HEK293 (cell line): ENCODE data around the gene MED15.

Experiments used
- CTCF ChIA-PET: fragments of 350-600 bp; formaldehyde crosslinking; extraction: SDS; loops from one replicate; lab custom pipeline; 2021; ENCODE audit warnings: antibody characterized with exemption; lab: Yijun Ruan, JAX
- POLR2A ChIA-PET: fragments of 300-600 bp; formaldehyde crosslinking; extraction: SDS; loops from one replicate; lab custom pipeline; 2020; ENCODE audit warnings: antibody characterized with exemption, inconsistent platforms; lab: Yijun Ruan, JAX
- H3K27ac ChIP-seq: fragments of 200-500 bp; sonication (Bioruptor generic); 2 replicates; pipeline ENCODE4 v1.5.1; 2014; ENCODE audit warnings: low read depth, low read length, control low read depth, inconsistent platforms; ENCODE audit errors: extremely low read depth
- H3K36me3 ChIP-seq, 2 experiments: fragments of 200-500 bp in 1 of 2; sonication (Bioruptor generic) in 1 of 2; 1 replicate in 1 of 2; 2 replicates in 1 of 2; pipeline ENCODE4 v1.5.1; 2014 to 2017; ENCODE audit warnings: inconsistent platforms in 2 of 2, low read length in 2 of 2; ENCODE audit not compliant: control insufficient read depth in 2 of 2, insufficient read depth in 1 of 2
- H3K4me1 ChIP-seq: fragments of 200-500 bp; sonication (Bioruptor generic); 2 replicates; pipeline ENCODE4 v1.5.1; 2014; ENCODE audit warnings: mild to moderate bottlenecking, low read length, inconsistent platforms; ENCODE audit not compliant: control insufficient read depth, insufficient read depth
- H3K4me3 ChIP-seq: 2 replicates; pipeline ENCODE4 v1.5.1; 2011; ENCODE audit warnings: low read depth, mild to moderate bottlenecking, control low read depth, low read length, moderate library complexity
- H3K9me3 ChIP-seq: fragments of 200-500 bp; sonication (Bioruptor generic); 2 replicates; pipeline ENCODE4 v1.5.1; 2014; ENCODE audit warnings: low read depth, low read length, inconsistent platforms; ENCODE audit not compliant: control insufficient read depth, insufficient read depth
- GFI1B ChIP-seq: fragments of 450-650 bp; formaldehyde crosslinking; IDR thresholded peaks from 2 replicates; pipeline ENCODE4 v1.5.1; 2016; ENCODE audit warnings: missing biosample characterization, missing genetic modification characterization
- IKZF3 ChIP-seq: fragments of 450-650 bp; IDR thresholded peaks from 2 replicates; pipeline ENCODE4 v1.5.0; 2018; ENCODE audit warnings: missing biosample characterization, mild to moderate bottlenecking, missing genetic modification characterization, moderate library complexity
- MZF1 ChIP-seq: fragments of 450-650 bp; formaldehyde crosslinking; IDR thresholded peaks from 2 replicates; pipeline ENCODE4 v1.5.1; 2017; ENCODE audit warnings: missing biosample characterization, missing genetic modification characterization, borderline replicate concordance
- YY1 ChIP-seq: fragments of 450-650 bp; formaldehyde crosslinking; IDR thresholded peaks from 2 replicates; pipeline ENCODE4 v1.5.1; 2018; ENCODE audit warnings: missing biosample characterization, missing genetic modification characterization
- ZBTB17 ChIP-seq: fragments of 450-650 bp; formaldehyde crosslinking; IDR thresholded peaks from 2 replicates; pipeline ENCODE4 v1.5.1; 2016; ENCODE audit warnings: missing biosample characterization, missing genetic modification characterization
- ZEB2 ChIP-seq: fragments of 450-650 bp; formaldehyde crosslinking; IDR thresholded peaks from 2 replicates; pipeline ENCODE4 v1.5.1; 2016; ENCODE audit warnings: missing biosample characterization, missing genetic modification characterization
- ZNF114 ChIP-seq: fragments of 450-650 bp; formaldehyde crosslinking; IDR thresholded peaks from 2 replicates; pipeline ENCODE4 v1.5.0; 2017; ENCODE audit warnings: missing biosample characterization, missing genetic modification characterization
- ZNF133 ChIP-seq: fragments of 450-650 bp; formaldehyde crosslinking; IDR thresholded peaks from 2 replicates; pipeline ENCODE4 v1.5.1; 2016; ENCODE audit warnings: missing biosample characterization, missing genetic modification characterization
- ZNF155 ChIP-seq: fragments of 450-650 bp; formaldehyde crosslinking; IDR thresholded peaks from 2 replicates; pipeline ENCODE4 v1.5.1; 2016; ENCODE audit warnings: missing biosample characterization, missing genetic modification characterization
- ZNF19 ChIP-seq: fragments of 450-650 bp; formaldehyde crosslinking; IDR thresholded peaks from 2 replicates; pipeline ENCODE4; 2016; ENCODE audit warnings: missing biosample characterization, missing genetic modification characterization, low read depth
- ZNF239 ChIP-seq: fragments of 450-650 bp; formaldehyde crosslinking; IDR thresholded peaks from 2 replicates; pipeline ENCODE4 v1.5.1; 2016; ENCODE audit warnings: missing biosample characterization, missing genetic modification characterization
- ZNF391 ChIP-seq: fragments of 450-650 bp; formaldehyde crosslinking; IDR thresholded peaks from 2 replicates; pipeline ENCODE4 v1.5.1; 2016; ENCODE audit warnings: low read depth, missing biosample characterization, missing genetic modification characterization, borderline replicate concordance
- ZNF473 ChIP-seq: fragments of 450-650 bp; formaldehyde crosslinking; IDR thresholded peaks from 2 replicates; pipeline ENCODE4 v1.5.1; 2017; ENCODE audit warnings: missing biosample characterization, missing genetic modification characterization
- ZNF549 ChIP-seq: fragments of 450-650 bp; IDR thresholded peaks from 2 replicates; pipeline ENCODE4 v1.5.1; 2018; ENCODE audit warnings: missing biosample characterization, missing genetic modification characterization, mild to moderate bottlenecking, inconsistent platforms, moderate library complexity
- ZNF623 ChIP-seq: fragments of 450-650 bp; formaldehyde crosslinking; IDR thresholded peaks from 2 replicates; pipeline ENCODE4 v1.5.1; 2016; ENCODE audit warnings: missing biosample characterization, missing genetic modification characterization
- ZNF660 ChIP-seq: fragments of 450-650 bp; IDR thresholded peaks from 2 replicates; pipeline ENCODE4 v1.5.1; 2018; ENCODE audit warnings: missing biosample characterization, mild to moderate bottlenecking, missing genetic modification characterization
- TF ChIP-seq, protein P1 (sequence below): fragments of 450-650 bp; formaldehyde crosslinking; IDR thresholded peaks from 2 replicates; pipeline ENCODE4 v1.5.1; 2016; ENCODE audit warnings: missing biosample characterization, missing genetic modification characterization, borderline replicate concordance
- TF ChIP-seq, protein P2 (sequence below): fragments of 450-650 bp; formaldehyde crosslinking; IDR thresholded peaks from 2 replicates; pipeline ENCODE4 v1.5.1; 2016; ENCODE audit warnings: missing biosample characterization, missing genetic modification characterization
- TF ChIP-seq, protein P3 (sequence below): fragments of 450-650 bp; formaldehyde crosslinking; optimal IDR thresholded peaks from 2 replicates; pipeline ENCODE3; 2016; ENCODE audit warnings: missing biosample characterization, mild to moderate bottlenecking, missing genetic modification characterization
- TF ChIP-seq, protein P4 (sequence below): fragments of 450-650 bp; formaldehyde crosslinking; IDR thresholded peaks from 2 replicates; pipeline ENCODE4 v1.5.1; 2017; ENCODE audit warnings: missing biosample characterization, missing genetic modification characterization
- TF ChIP-seq, protein P5 (sequence below): fragments of 450-650 bp; formaldehyde crosslinking; conservative IDR thresholded peaks from 2 replicates; pipeline ENCODE4 v1.5.1; 2016; ENCODE audit warnings: low read depth, missing biosample characterization, missing genetic modification characterization
- TF ChIP-seq, protein P6 (sequence below): fragments of 450-650 bp; formaldehyde crosslinking; IDR thresholded peaks from 2 replicates; pipeline ENCODE4 v1.5.1; 2016; ENCODE audit warnings: missing biosample characterization, missing genetic modification characterization

MED15 gene

DNA sequence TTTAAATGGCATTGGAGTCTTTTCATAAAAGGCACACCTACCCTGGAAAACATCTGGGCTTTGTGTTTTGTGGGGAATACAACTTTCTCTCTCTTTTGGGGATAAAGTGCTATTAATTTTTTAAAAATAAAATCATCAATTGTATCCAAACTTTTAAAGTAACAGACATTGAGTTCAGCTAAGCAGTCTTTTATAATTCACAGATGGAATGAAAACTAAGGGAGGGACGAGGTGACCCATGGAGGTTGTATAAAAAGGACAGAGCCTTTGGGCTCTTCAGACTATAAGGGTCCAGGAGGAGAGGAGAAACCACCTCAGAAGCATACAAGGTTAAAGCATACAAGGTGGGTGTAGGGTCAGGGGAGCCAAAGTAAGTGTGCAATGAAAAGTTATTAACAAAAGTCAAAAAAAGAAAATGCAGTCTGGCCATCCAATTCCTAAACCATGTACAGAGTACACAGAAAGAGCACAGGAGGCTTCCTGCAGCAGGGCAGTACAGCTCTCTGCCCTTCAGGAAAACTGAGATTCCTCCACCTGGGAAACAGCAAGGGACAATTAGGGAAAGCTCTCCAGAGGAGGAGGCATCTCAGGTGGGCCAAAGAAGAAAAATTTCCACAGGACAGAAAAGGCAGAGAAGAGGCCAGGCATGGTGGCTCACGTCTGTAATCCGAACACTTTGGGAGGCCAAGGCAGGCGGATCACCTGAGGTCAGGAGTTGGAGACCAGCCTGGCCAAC lies 22.3 kb upstream of the MED15 start:
- CTCF ChIA-PET, result interaction anchor here (0.5 kb wide), 1 partner anchor 80 kb away, joined by 5 read pairs; no protein-coding TSS in a partner anchor
- no peak overlapping the region for H3K4me3 ChIP-seq
- POLR2A ChIA-PET, result interaction anchor here (1.2 kb wide), 1 partner anchor 27 kb away, joined by 4 read pairs; no protein-coding TSS in a partner anchor

DNA sequence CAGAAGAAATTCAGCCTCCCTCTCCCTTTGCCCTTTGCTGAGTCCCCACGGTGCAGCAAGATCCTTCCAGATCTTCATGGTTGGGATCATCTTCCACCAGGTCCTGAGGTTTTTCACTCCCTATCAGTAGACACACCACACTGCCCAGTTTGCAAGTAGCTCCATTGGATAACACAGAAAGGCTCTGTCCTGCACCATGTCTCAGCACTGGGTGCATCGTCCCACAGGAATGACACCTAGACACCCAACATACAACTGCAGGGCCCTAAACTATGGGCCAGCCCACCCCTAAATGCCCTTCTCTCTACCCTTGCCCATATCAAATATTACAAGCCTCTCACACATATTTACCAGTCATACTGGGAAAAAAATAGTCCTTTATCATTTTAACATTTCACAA lies 21.2 kb upstream of the MED15 start:
- ChIA-PET CTCF (interaction anchor here (0.6 to 1.3 kb wide), 2 partner anchors 21 to 78 kb away, joined by 3 to 4 read pairs; partner anchors contain the start of gene MED15), POLR2A (no interaction called here)
- Histone ChIP-seq H3K4me3 (no peak overlapping the region), H3K4me1 (no peaks in the 10 kb centered on the region), H3K9me3 (no peaks in the 10 kb centered on the region), H3K27ac (no peak overlapping the region), H3K36me3 (peaks cover 11 to 72% of the 10 kb centered on the region in 2 experiments; a peak in 2 of 3 replicates)
- TF ChIP-seq, protein P1, sequence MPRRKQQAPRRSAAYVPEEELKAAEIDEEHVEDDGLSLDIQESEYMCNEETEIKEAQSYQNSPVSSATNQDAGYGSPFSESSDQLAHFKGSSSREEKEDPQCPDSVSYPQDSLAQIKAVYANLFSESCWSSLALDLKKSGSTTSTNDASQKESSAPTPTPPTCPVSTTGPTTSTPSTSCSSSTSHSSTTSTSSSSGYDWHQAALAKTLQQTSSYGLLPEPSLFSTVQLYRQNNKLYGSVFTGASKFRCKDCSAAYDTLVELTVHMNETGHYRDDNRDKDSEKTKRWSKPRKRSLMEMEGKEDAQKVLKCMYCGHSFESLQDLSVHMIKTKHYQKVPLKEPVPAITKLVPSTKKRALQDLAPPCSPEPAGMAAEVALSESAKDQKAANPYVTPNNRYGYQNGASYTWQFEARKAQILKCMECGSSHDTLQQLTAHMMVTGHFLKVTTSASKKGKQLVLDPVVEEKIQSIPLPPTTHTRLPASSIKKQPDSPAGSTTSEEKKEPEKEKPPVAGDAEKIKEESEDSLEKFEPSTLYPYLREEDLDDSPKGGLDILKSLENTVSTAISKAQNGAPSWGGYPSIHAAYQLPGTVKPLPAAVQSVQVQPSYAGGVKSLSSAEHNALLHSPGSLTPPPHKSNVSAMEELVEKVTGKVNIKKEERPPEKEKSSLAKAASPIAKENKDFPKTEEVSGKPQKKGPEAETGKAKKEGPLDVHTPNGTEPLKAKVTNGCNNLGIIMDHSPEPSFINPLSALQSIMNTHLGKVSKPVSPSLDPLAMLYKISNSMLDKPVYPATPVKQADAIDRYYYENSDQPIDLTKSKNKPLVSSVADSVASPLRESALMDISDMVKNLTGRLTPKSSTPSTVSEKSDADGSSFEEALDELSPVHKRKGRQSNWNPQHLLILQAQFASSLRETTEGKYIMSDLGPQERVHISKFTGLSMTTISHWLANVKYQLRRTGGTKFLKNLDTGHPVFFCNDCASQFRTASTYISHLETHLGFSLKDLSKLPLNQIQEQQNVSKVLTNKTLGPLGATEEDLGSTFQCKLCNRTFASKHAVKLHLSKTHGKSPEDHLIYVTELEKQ, result no peak
- TF ChIP-seq ZEB2, result no peak
- TF ChIP-seq YY1, result no peak
- TF ChIP-seq IKZF3 (tag by site-specific recombination), result no peak
- no peak for TF ChIP-seq ZNF473 (tag by site-specific recombination)
- TF ChIP-seq, protein P2, sequence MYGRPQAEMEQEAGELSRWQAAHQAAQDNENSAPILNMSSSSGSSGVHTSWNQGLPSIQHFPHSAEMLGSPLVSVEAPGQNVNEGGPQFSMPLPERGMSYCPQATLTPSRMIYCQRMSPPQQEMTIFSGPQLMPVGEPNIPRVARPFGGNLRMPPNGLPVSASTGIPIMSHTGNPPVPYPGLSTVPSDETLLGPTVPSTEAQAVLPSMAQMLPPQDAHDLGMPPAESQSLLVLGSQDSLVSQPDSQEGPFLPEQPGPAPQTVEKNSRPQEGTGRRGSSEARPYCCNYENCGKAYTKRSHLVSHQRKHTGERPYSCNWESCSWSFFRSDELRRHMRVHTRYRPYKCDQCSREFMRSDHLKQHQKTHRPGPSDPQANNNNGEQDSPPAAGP (tag by site-specific recombination), result no peak
- TF ChIP-seq ZNF623 (tag by site-specific recombination), result no peak
- no peak for TF ChIP-seq ZNF391
- TF ChIP-seq, protein P3, sequence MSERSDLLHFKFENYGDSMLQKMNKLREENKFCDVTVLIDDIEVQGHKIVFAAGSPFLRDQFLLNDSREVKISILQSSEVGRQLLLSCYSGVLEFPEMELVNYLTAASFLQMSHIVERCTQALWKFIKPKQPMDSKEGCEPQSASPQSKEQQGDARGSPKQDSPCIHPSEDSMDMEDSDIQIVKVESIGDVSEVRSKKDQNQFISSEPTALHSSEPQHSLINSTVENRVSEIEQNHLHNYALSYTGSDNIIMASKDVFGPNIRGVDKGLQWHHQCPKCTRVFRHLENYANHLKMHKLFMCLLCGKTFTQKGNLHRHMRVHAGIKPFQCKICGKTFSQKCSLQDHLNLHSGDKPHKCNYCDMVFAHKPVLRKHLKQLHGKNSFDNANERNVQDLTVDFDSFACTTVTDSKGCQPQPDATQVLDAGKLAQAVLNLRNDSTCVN (tag by site-specific recombination), result no peak
- TF ChIP-seq ZNF660 (tag by site-specific recombination), result no peak
- TF ChIP-seq ZBTB17, result no peak
- no peak for TF ChIP-seq ZNF155 (tag by site-specific recombination)
- TF ChIP-seq MZF1 (tag by site-specific recombination), result no peak
- TF ChIP-seq, protein P4, sequence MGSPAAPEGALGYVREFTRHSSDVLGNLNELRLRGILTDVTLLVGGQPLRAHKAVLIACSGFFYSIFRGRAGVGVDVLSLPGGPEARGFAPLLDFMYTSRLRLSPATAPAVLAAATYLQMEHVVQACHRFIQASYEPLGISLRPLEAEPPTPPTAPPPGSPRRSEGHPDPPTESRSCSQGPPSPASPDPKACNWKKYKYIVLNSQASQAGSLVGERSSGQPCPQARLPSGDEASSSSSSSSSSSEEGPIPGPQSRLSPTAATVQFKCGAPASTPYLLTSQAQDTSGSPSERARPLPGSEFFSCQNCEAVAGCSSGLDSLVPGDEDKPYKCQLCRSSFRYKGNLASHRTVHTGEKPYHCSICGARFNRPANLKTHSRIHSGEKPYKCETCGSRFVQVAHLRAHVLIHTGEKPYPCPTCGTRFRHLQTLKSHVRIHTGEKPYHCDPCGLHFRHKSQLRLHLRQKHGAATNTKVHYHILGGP (tag by site-specific recombination), result no peak
- TF ChIP-seq ZNF19 (tag by site-specific recombination), result no peak

More for the DNA sequence above, 22.3 kb upstream of the MED15 start:
- H3K9me3 ChIP-seq, result no peaks in the 10 kb centered on the region
- H3K4me1 ChIP-seq, result no peaks in the 10 kb centered on the region
- H3K36me3 ChIP-seq, result peaks cover 13 to 65% of the 10 kb centered on the region in 2 experiments; a peak in 2 of 3 replicates
- TF ChIP-seq IKZF3 (tag by site-specific recombination) (no peak), ZNF133 (tag by site-specific recombination) (no peak), ZNF549 (tag by site-specific recombination) (no peak), GFI1B (tag by site-specific recombination) (no peak), ZNF114 (tag by site-specific recombination) (no peak), ZNF239 (tag by site-specific recombination) (no peak)
- TF ChIP-seq, protein P5, sequence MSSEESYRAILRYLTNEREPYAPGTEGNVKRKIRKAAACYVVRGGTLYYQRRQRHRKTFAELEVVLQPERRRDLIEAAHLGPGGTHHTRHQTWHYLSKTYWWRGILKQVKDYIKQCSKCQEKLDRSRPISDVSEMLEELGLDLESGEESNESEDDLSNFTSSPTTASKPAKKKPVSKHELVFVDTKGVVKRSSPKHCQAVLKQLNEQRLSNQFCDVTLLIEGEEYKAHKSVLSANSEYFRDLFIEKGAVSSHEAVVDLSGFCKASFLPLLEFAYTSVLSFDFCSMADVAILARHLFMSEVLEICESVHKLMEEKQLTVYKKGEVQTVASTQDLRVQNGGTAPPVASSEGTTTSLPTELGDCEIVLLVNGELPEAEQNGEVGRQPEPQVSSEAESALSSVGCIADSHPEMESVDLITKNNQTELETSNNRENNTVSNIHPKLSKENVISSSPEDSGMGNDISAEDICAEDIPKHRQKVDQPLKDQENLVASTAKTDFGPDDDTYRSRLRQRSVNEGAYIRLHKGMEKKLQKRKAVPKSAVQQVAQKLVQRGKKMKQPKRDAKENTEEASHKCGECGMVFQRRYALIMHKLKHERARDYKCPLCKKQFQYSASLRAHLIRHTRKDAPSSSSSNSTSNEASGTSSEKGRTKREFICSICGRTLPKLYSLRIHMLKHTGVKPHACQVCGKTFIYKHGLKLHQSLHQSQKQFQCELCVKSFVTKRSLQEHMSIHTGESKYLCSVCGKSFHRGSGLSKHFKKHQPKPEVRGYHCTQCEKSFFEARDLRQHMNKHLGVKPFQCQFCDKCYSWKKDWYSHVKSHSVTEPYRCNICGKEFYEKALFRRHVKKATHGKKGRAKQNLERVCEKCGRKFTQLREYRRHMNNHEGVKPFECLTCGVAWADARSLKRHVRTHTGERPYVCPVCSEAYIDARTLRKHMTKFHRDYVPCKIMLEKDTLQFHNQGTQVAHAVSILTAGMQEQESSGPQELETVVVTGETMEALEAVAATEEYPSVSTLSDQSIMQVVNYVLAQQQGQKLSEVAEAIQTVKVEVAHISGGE (tag by site-specific recombination), result no peak
- TF ChIP-seq, protein P6, sequence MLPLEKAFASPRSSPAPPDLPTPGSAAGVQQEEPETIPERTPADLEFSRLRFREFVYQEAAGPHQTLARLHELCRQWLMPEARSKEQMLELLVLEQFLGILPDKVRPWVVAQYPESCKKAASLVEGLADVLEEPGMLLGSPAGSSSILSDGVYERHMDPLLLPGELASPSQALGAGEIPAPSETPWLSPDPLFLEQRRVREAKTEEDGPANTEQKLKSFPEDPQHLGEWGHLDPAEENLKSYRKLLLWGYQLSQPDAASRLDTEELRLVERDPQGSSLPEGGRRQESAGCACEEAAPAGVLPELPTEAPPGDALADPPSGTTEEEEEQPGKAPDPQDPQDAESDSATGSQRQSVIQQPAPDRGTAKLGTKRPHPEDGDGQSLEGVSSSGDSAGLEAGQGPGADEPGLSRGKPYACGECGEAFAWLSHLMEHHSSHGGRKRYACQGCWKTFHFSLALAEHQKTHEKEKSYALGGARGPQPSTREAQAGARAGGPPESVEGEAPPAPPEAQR (tag by site-specific recombination), result no peak
- no peak overlapping the region for H3K27ac ChIP-seq
